GM18517 (cell line): ENCODE data around the gene SUN3.
"Not testable (repeated sequence)": the region's sequence is repeated elsewhere in the genome, so short reads cannot be mapped to it uniquely, and the experiment has no call there.

ENCODE experiments used
- ATAC-seq: cut with Tn5 transposase; IDR thresholded peaks from one replicate; pipeline ENCODE4 v1.9.1; 2021; ENCODE audit warnings: mild to moderate bottlenecking, moderate library complexity; ENCODE audit not compliant: unreplicated experiment

Gene SUN3

GRCh38 chr7:48033922-48034321 is 5.0 kb upstream of the SUN3 start:
- ATAC-seq, result no peak

DNA sequence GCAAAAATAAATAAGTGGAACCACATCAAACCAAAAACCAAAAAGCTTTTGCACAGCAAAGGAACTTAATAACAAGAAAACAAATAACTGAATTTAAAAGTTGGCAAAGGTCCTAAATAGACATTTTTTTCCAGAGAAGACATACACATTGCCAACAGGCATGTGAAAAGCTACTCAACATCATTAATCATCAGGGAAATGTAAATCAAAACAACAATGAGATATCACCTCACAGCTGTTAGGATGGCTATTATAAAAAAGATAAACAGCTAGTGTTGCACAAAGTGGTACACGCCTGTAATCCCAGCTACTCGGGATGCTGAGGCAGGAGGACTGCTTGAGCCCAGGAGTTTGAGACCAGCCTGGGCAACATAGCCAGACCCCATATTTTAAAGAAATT is 2.2 kb upstream of the SUN3 start:
- no peak for ATAC-seq

- no peak for ATAC-seq
These were observed 3.3 kb downstream of the SUN3 start for GRCh38 chr7:48025624-48026023.

- ATAC-seq, result no peak
These were observed 11.2 kb downstream of the SUN3 start for GRCh38 chr7:48017674-48018073.

DNA sequence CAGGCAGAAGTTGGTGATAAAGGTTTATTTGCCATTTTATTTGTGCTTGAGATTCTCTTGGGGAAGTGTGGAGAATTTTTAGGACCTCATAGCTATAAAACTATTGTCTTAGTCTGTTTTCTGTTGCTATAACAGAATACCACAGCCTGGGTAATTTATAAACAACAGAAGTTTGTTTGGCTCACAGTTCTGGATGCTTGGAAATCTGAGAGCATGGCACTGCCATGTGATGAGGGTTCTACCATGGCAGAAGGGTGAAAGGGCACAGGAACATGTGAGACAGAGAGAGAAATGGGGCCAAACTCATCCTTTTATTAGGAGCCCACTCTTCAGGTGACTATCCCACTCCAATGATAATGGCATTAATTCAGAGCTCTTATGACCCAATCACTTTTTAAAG is 12.3 kb downstream of the SUN3 start:
- no peak for ATAC-seq

GRCh38 chr7:48011951-48012350 is 17.0 kb downstream of the SUN3 start:
- no peak for ATAC-seq

DNA sequence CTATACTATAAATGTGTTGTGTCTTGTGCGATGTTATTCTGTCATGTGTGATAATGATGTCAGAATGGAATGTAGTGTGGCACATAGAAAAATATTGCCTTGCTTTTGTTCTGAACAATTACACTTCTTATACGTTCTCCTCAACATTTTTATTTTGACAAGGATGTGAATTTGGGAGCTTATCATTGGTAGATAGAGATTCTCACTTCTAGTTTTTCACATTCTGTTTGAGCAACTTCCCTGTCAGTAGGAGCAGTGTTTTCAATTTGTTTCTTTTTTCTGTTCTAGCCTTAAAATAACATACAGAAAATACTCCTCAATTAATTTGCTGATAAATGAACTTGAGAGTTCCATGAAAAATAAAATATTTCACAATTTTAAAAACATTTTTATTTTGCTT is 17.6 kb downstream of the SUN3 start:
- ATAC-seq, result no peak

GRCh38 chr7:48009954-48010353 is 19.0 kb downstream of the SUN3 start:
- ATAC-seq, result no peak

GRCh38 chr7:48009257-48009656 is 19.6 kb downstream of the SUN3 start:
- no peak for ATAC-seq

DNA sequence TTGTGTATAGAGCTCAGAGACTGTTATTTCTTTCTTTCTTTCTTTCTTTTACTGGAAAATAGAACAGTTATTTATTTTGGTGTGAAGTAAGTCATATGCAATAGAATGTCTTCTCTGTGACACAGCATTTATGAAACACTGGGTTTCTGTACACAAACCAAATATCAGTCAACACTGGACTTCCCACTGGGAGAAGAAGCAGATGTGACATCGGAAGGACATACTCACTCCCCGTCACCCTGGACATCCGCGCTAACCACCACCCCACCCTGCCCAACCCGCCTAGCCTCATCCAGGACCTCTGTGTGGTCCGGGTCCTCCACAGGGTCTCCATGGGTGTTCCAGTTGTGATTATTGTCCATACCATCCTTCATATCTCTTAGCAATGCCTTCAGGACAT is 22.0 kb downstream of the SUN3 start:
- no peak for ATAC-seq

DNA sequence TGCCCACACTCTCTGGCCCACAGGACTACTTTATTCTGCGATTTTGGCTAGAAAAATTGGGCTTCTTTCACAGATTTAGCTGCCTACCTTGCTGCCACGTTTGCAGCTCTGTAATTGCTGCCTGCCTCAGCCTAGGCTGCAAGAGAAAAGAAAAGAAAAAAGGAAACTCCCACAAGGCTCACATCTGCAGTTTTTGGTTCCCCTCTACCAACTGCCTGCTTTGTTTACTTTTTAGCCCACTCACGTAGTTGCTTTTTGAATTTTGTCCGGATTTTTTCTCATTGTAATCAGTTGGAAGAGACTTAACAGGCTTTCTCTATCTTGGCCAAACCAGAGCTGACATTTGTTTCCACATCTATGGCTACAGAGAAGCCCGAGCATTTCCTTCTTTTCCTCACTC is 24.3 kb downstream of the SUN3 start:
- ATAC-seq, result no peak

GRCh38 chr7:48004032-48004431 is 24.9 kb downstream of the SUN3 start:
- ATAC-seq, result no peak

GRCh38 chr7:48000164-48000563 is 28.7 kb downstream of the SUN3 start:
- ATAC-seq, result not testable (repeated sequence)

GRCh38 chr7:47999413-47999812 is 29.5 kb downstream of the SUN3 start:
- ATAC-seq, result no peak

GRCh38 chr7:47992446-47992845 is 36.5 kb downstream of the SUN3 start:
- no peak for ATAC-seq

- peak; percentile 98 for ATAC-seq
These were observed 37.1 kb downstream of the SUN3 start for GRCh38 chr7:47991741-47992311.

DNA sequence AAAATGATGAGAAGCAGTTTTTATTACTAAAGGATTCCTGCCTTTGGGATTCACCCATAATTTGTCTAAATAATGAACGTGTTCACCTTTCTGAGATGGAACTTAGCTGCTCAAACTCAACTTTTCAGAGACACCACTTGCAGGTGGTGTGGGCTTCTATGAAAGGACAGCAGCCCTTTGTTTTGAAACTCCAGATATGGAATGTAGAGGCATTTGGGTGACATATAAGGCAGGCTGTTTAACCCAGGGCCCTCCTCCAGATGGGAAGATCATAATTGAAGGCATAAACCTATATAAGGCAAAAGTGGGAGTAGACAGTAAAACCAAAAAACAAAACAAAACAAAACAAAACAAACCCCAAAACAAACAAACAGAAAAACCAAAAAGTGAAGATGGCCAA is 37.6 kb downstream of the SUN3 start:
- ATAC-seq, result no peak

GRCh38 chr7:47990592-47990991 is 38.3 kb downstream of the SUN3 start:
- no peak for ATAC-seq

- not testable (repeated sequence) for ATAC-seq
These were observed 39.1 kb downstream of the SUN3 start for GRCh38 chr7:47989607-47990400.

GRCh38 chr7:47988496-47989386 is 40.2 kb downstream of the SUN3 start:
- no peak for ATAC-seq

DNA sequence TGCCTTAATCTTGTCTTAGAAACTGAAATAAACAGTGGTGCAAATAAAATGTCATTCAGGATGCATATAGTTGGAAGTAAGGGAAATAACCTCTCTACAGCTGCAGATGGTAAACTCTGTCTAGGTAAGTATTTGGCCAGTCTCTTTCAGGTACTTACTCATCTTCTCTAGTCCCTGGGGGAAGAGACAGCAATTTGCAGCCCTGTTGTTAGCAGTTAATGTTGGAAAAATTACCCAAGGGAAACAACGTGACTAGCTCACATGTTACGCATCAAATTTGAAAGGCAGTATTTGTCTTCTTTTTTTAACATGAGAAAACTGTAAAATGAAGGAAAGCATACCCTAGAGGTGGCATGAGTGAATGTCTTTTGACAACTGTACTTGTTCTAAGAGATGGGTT is 46.3 kb downstream of the SUN3 start:
- ATAC-seq, result no peak

DNA sequence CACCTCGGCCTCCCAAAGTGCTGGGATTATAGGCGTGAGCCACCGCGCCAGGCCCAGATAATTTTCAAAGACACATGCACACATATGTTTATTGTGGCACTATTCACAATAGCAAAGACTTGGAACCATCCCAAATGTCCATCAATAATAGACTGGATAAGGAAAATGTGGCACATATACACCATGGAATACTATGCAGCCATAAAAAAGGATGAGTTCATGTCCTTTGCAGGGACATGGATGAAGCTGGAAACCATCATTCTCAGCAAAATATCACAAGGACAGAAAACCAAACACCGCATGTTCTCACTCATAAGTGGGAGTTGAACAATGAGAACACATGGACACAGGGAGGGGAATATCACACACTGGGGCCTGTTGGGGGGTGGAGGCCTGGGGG is 48.3 kb downstream of the SUN3 start:
- not testable (repeated sequence) for ATAC-seq
